ENCODE results near the gene SSBP4. TPM values are rescaled to one million over a fixed set of nuclear protein-coding genes. Genes with fewer than 3 reads are reported as not detected.
A peak's percentile ranks its signal among the peaks of the same experiment; 100 is the strongest.

SSBP4 gene
- total RNA-seq: 10 to 100 TPM; 28.8 to 42.0 (median 36.0) TPM

GRCh38 chr19:18419195-18419698 lies at the start of gene SSBP4:
SSBP4 (plus strand) TSS chr19:18419398; CDS start chr19:18419649, 251 bp downstream.
- H3K4me3 ChIP-seq (ENCODE audit: low read depth, poor library complexity, severe bottlenecking): peak within 1 kb of the TSS; percentile 64
- intact Hi-C loops (cut with DNase I; ENCODE audit: low total_unique reads): no loop called here
- 0 to 2% methylated on average over 42 to 57 of the region's 80 CpGs for WGBS, 2 donors
- TF ChIP-seq POLR2A (IDR thresholded peaks at IDR 0.05) (no peak), CTCF (IDR thresholded peaks at IDR 0.05) (no peak)
- DNase-seq (ENCODE audit: low spot score in 2 of 2): no peak

- intact Hi-C loops (cut with DNase I; ENCODE audit: low total_unique reads): no loop called here
- no peak overlapping the region for H3K4me3 ChIP-seq (ENCODE audit: low read depth, poor library complexity, severe bottlenecking)
- no peak for DNase-seq (ENCODE audit: low spot score in 2 of 2)
- 49 to 54% methylated on average over 4 of the region's 4 CpGs for WGBS, 2 donors
- TF ChIP-seq CTCF (IDR thresholded peaks at IDR 0.05): no peak
- no peak for TF ChIP-seq POLR2A (IDR thresholded peaks at IDR 0.05)
Observed at GRCh38 chr19:18373407-18373891, 45.7 kb upstream of the SSBP4 start.

- no peak overlapping the region for H3K4me3 ChIP-seq (ENCODE audit: low read depth, poor library complexity, severe bottlenecking)
- DNase-seq (ENCODE audit: low spot score in 2 of 2): peak; percentile 94 to 98
- TF ChIP-seq POLR2A (IDR thresholded peaks at IDR 0.05) (no peak), CTCF (IDR thresholded peaks at IDR 0.05) (no peak)
- intact Hi-C loops (cut with DNase I; ENCODE audit: low total_unique reads): no loop called here
- WGBS, 2 donors: 20% methylated on average over 17 of the region's 17 CpGs
Observed at GRCh38 chr19:18373892-18374629, 45.1 kb upstream of the SSBP4 start.

- TF ChIP-seq POLR2A (IDR thresholded peaks at IDR 0.05): no peak
- no peak for TF ChIP-seq CTCF (IDR thresholded peaks at IDR 0.05)
- 79 to 84% methylated on average over 6 of the region's 6 CpGs for WGBS, 2 donors
- H3K4me3 ChIP-seq (ENCODE audit: low read depth, poor library complexity, severe bottlenecking): no peak overlapping the region
- no peak for DNase-seq (ENCODE audit: low spot score in 2 of 2)
- intact Hi-C loops (cut with DNase I; ENCODE audit: low total_unique reads): no loop called here
Observed at GRCh38 chr19:18377026-18377425, 42.2 kb upstream of the SSBP4 start.

- TF ChIP-seq CTCF (IDR thresholded peaks at IDR 0.05) (no peak), POLR2A (IDR thresholded peaks at IDR 0.05) (no peak)
- intact Hi-C loops (cut with DNase I; ENCODE audit: low total_unique reads): loop anchor here (2.0 kb wide), 1 partner anchor 35 kb away; no protein-coding TSS in a partner anchor
- peak; percentile 91 to 98 for DNase-seq (ENCODE audit: low spot score in 2 of 2)
Observed at GRCh38 chr19:18379803-18380747, 39.1 kb upstream of the SSBP4 start.

More at GRCh38 chr19:18379803-18380747, 39.1 kb upstream of the SSBP4 start:
- no peak overlapping the region for H3K4me3 ChIP-seq (ENCODE audit: low read depth, poor library complexity, severe bottlenecking)
- 20 to 30% methylated on average over 22 of the region's 22 CpGs for WGBS, 2 donors

Measured in lower leg skin (tissue), 4 donors.